Measurements from ENCODE around the gene DNM3.

DNA sequence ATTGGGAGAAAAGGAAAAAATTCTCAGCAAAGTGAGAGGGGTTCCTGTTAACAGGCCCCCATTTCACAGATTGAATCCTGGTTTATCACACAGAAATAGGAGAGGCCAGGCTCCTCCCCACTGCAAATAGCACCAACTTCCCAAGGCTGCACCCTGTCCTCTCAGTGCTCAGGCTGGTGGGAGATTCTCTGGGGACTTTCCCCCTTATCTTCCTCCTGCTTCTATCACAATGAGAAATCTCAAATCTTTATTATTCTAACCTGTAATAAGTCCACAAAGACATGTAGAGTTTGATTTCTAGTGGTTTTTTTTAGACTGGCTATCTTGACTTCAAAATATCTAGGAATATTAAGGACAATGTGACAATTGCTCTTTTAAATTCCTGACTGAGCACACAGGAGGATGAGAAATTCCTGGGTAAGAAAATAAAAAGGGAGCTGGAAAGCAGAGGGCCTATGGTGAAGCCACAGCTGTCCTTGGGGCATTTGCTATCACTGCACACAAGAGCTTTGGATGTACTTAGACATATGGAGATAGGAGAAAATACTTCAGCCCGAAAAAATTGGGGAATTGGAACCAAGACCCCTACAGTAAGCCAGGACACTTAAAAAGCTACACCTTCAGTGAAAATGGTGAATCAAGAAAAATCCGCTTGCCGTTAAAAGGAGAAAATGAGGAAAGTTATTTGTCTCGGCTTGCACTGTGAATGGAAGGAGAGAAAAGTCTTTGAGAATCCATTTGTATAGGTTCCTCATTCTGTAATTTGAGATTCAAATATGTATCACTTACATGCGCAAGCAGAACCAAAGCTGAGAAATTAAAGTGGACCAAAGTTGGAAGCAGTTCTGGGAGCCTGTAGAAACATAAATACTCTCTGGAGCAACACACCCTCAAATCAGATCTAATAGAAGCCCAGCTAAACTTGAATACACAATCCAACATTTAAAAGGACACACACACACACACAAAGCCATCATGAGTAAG lies 513.3 kb downstream of the DNM3 start:
- TF ChIP-seq, protein P1, sequence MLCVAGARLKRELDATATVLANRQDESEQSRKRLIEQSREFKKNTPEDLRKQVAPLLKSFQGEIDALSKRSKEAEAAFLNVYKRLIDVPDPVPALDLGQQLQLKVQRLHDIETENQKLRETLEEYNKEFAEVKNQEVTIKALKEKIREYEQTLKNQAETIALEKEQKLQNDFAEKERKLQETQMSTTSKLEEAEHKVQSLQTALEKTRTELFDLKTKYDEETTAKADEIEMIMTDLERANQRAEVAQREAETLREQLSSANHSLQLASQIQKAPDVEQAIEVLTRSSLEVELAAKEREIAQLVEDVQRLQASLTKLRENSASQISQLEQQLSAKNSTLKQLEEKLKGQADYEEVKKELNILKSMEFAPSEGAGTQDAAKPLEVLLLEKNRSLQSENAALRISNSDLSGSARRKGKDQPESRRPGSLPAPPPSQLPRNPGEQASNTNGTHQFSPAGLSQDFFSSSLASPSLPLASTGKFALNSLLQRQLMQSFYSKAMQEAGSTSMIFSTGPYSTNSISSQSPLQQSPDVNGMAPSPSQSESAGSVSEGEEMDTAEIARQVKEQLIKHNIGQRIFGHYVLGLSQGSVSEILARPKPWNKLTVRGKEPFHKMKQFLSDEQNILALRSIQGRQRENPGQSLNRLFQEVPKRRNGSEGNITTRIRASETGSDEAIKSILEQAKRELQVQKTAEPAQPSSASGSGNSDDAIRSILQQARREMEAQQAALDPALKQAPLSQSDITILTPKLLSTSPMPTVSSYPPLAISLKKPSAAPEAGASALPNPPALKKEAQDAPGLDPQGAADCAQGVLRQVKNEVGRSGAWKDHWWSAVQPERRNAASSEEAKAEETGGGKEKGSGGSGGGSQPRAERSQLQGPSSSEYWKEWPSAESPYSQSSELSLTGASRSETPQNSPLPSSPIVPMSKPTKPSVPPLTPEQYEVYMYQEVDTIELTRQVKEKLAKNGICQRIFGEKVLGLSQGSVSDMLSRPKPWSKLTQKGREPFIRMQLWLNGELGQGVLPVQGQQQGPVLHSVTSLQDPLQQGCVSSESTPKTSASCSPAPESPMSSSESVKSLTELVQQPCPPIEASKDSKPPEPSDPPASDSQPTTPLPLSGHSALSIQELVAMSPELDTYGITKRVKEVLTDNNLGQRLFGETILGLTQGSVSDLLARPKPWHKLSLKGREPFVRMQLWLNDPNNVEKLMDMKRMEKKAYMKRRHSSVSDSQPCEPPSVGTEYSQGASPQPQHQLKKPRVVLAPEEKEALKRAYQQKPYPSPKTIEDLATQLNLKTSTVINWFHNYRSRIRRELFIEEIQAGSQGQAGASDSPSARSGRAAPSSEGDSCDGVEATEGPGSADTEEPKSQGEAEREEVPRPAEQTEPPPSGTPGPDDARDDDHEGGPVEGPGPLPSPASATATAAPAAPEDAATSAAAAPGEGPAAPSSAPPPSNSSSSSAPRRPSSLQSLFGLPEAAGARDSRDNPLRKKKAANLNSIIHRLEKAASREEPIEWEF (IDR thresholded peaks at IDR 0.05; ENCODE audit: insufficient replicate concordance, low read depth, low read length): no peak
- TF ChIP-seq, protein P2, sequence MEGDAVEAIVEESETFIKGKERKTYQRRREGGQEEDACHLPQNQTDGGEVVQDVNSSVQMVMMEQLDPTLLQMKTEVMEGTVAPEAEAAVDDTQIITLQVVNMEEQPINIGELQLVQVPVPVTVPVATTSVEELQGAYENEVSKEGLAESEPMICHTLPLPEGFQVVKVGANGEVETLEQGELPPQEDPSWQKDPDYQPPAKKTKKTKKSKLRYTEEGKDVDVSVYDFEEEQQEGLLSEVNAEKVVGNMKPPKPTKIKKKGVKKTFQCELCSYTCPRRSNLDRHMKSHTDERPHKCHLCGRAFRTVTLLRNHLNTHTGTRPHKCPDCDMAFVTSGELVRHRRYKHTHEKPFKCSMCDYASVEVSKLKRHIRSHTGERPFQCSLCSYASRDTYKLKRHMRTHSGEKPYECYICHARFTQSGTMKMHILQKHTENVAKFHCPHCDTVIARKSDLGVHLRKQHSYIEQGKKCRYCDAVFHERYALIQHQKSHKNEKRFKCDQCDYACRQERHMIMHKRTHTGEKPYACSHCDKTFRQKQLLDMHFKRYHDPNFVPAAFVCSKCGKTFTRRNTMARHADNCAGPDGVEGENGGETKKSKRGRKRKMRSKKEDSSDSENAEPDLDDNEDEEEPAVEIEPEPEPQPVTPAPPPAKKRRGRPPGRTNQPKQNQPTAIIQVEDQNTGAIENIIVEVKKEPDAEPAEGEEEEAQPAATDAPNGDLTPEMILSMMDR (IDR thresholded peaks at IDR 0.05 in 2 of 3, conservative IDR thresholded peaks at IDR 0.05 in 1 of 3; ENCODE audit: control insufficient read depth in 2 of 3, extremely low read depth in 1 of 3, insufficient read depth in 1 of 3, low read depth in 3 of 3, low read length in 3 of 3): no peak

All from GM12878 (cell line).